Mucosa of stomach (tissue), 1 donor: ENCODE results near the gene HMCN2.

Source experiments
- H3K27me3 ChIP-seq: one replicate; pipeline ENCODE4 v1.7.0; 2013; ENCODE audit warnings: mild to moderate bottlenecking, low read length; ENCODE audit not compliant: control insufficient read depth, insufficient read depth
- H3K36me3 ChIP-seq: one replicate; pipeline ENCODE4 v1.7.0; 2013; ENCODE audit warnings: low read length; ENCODE audit not compliant: control insufficient read depth, insufficient read depth
- H3K4me1 ChIP-seq: one replicate; pipeline ENCODE4 v1.7.0; 2013; ENCODE audit warnings: mild to moderate bottlenecking, low read length; ENCODE audit not compliant: control insufficient read depth, insufficient read depth
- H3K4me3 ChIP-seq: one replicate; pipeline ENCODE4 v1.7.0; 2013; ENCODE audit warnings: low read length
- H3K9ac ChIP-seq: one replicate; pipeline ENCODE4 v1.7.0; 2013; ENCODE audit warnings: mild to moderate bottlenecking, low read length, moderate library complexity
- H3K9me3 ChIP-seq: one replicate; pipeline ENCODE4 v1.7.0; 2013; ENCODE audit warnings: mild to moderate bottlenecking, low read length, moderate library complexity; ENCODE audit not compliant: control insufficient read depth
- donor health status: Pancreatic carcinoma.

Gene HMCN2

GRCh38 chr9:130441031-130441430 is 175.5 kb downstream of the HMCN2 start:
- Histone ChIP-seq H3K27me3 (peaks cover 12% of the 10 kb centered on the region), H3K9me3 (no peaks in the 10 kb centered on the region), H3K4me1 (peaks cover 11% of the 10 kb centered on the region), H3K36me3 (no peaks in the 10 kb centered on the region), H3K9ac (no peak overlapping the region), H3K4me3 (no peak overlapping the region)

DNA sequence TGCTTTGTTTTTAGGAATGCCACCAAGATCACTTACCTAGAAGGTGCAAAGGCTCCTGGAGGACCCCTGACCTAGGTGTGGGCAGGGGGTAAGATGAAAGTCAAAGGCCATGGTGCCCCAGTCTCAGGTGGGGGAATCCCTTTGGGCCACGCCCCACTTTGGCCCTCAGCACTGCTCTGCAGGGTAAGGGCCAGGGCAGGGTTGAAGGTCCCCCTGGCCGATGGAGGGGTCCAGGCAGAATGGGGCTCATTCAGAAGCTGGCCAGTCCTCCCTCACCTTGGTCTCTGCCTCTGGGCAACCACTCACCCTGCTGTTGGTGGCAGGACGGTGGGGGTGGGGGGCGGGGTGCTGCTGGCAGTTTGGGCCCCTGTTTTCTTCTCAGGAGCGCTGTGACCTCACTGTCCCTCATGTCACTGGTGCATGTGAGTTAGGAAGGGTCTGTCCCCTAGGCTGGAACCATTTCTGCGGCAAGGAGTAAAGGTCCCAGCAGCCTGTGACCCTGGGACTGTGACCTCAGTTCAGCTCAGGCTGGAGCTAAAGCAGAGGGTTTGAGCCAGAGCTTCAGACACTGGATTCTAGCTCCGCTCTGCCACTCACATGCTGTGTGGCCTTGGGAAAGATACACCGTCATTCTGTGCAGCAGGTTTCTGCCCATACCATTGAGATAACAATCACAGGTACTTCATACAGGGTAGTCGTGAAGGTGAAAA is 177.3 kb downstream of the HMCN2 start:
- Histone ChIP-seq H3K9me3 (no peaks in the 10 kb centered on the region), H3K36me3 (no peaks in the 10 kb centered on the region), H3K9ac (no peak overlapping the region), H3K27me3 (peaks cover 12% of the 10 kb centered on the region), H3K4me3 (no peak overlapping the region), H3K4me1 (peaks cover 29% of the 10 kb centered on the region)

- no peaks in the 10 kb centered on the region for H3K9me3 ChIP-seq
- peaks cover 12% of the 10 kb centered on the region for H3K27me3 ChIP-seq
- H3K36me3 ChIP-seq, result no peaks in the 10 kb centered on the region
- H3K4me1 ChIP-seq, result peaks cover 30% of the 10 kb centered on the region
- no peak overlapping the region for H3K4me3 ChIP-seq
- no peak overlapping the region for H3K9ac ChIP-seq
Measured at GRCh38 chr9:130443456-130443801, 177.9 kb downstream of the HMCN2 start.

- Histone ChIP-seq H3K4me1 (peaks cover 30% of the 10 kb centered on the region), H3K4me3 (no peak overlapping the region), H3K9me3 (no peaks in the 10 kb centered on the region), H3K9ac (peak overlapping the region; percentile 75), H3K27me3 (peaks cover 12% of the 10 kb centered on the region), H3K36me3 (no peaks in the 10 kb centered on the region)
Measured at GRCh38 chr9:130443840-130444492, 178.4 kb downstream of the HMCN2 start.

GRCh38 chr9:130444565-130445221 is 179.1 kb downstream of the HMCN2 start, which contains the start of gene ASS1:
TSS of gene ASS1 (plus strand) at chr9:130444961. CDS start at chr9:130452229, 7,268 bp downstream.
- Histone ChIP-seq H3K4me3 (peak within 1 kb of the TSS; percentile 25), H3K27me3 (peaks cover 12% of the 10 kb centered on the region), H3K4me1 (peaks cover 30% of the 10 kb centered on the region), H3K9ac (peak within 1 kb of the TSS; percentile 75), H3K36me3 (no peaks in the 10 kb centered on the region), H3K9me3 (no peaks in the 10 kb centered on the region)

GRCh38 chr9:130445268-130445983 is 179.9 kb downstream of the HMCN2 start:
- no peaks in the 10 kb centered on the region for H3K36me3 ChIP-seq
- peaks cover 35% of the 10 kb centered on the region for H3K4me1 ChIP-seq
- peaks cover 12% of the 10 kb centered on the region for H3K27me3 ChIP-seq
- H3K9ac ChIP-seq, result peak overlapping the region; percentile 75
- peak overlapping the region; percentile 25 for H3K4me3 ChIP-seq
- H3K9me3 ChIP-seq, result no peaks in the 10 kb centered on the region

DNA sequence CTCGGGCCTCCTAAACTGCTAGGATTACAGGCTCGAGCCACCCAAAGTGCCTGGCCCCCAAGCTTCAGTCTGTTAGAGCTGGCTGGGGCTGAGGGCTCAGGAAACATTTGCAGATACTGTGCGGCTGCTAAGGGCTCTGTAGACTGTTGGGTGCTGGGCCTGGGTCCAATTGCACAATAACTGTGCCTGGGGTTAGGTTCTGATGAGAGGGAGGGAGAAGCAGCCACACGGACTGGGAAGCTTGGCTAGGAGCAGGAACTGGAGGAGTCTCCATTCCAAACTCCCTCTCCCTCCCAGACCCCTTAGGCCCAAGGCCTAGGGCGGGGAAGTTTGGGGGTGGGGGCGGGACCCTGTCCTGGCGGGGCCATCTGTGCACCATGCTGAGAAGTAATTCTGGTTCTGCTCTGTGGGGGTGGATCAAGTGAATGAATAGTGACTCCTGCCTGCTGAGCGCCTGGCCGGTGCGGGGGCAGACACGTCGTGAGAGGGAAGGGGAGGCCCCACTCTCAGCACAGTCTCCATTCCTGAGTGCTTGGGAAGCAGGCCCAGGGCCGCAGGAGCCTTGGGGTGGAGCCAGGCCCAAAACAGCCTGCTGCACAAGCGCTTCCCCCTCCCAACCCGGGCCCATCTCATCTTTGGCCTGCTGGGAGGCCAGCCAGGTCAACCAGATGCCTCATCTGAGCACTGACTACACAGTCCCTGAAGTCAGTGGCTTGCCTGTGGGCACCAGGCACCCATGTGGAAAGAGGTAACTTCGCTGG is 180.7 kb downstream of the HMCN2 start:
- Histone ChIP-seq H3K4me3 (no peak overlapping the region), H3K27me3 (peaks cover 12% of the 10 kb centered on the region), H3K9ac (peak overlapping the region; percentile 28), H3K9me3 (no peaks in the 10 kb centered on the region), H3K4me1 (peaks cover 43% of the 10 kb centered on the region), H3K36me3 (no peaks in the 10 kb centered on the region)

- no peak overlapping the region for H3K4me3 ChIP-seq
- peaks cover 12% of the 10 kb centered on the region for H3K27me3 ChIP-seq
- H3K9me3 ChIP-seq, result no peaks in the 10 kb centered on the region
- H3K9ac ChIP-seq, result no peak overlapping the region
- no peaks in the 10 kb centered on the region for H3K36me3 ChIP-seq
- peaks cover 52% of the 10 kb centered on the region for H3K4me1 ChIP-seq
Measured at GRCh38 chr9:130447193-130447816, 181.7 kb downstream of the HMCN2 start.

GRCh38 chr9:130448035-130448624 is 182.6 kb downstream of the HMCN2 start:
- Histone ChIP-seq H3K4me3 (no peak overlapping the region), H3K27me3 (peaks cover 12% of the 10 kb centered on the region), H3K9ac (no peak overlapping the region), H3K36me3 (no peaks in the 10 kb centered on the region), H3K4me1 (peaks cover 53% of the 10 kb centered on the region), H3K9me3 (no peaks in the 10 kb centered on the region)

- Histone ChIP-seq H3K4me1 (peaks cover 60% of the 10 kb centered on the region), H3K9ac (no peak overlapping the region), H3K9me3 (no peaks in the 10 kb centered on the region), H3K36me3 (no peaks in the 10 kb centered on the region), H3K4me3 (no peak overlapping the region), H3K27me3 (peaks cover 10% of the 10 kb centered on the region)
Measured at GRCh38 chr9:130448771-130449603, 183.4 kb downstream of the HMCN2 start.
